PC-9 (cell line): ENCODE measurements around the gene VSIG2. TPM values are rescaled to one million over a fixed set of nuclear protein-coding genes. Genes with fewer than 3 reads are reported as not detected.

Experiments
- BruUV-seq: library from RNA; stranded (reverse); fragments of 400-500 nt; replicated peaks from 2 replicates; lab custom pipeline; 2021; lab: Mats Ljungman, UMichigan
- CTCF ChIA-PET: fragments of 300-600 bp; sonication (Branson Sonifier 250); formaldehyde crosslinking; loops from one replicate; lab custom pipeline; 2022; ENCODE audit warnings: antibody characterized with exemption; lab: Charles Lee
- POLR2A ChIA-PET: fragments of 300-600 bp; sonication (Branson Sonifier 250); formaldehyde crosslinking; loops from one replicate; lab custom pipeline; 2022; ENCODE audit warnings: antibody characterized with exemption; ENCODE audit not compliant: unreplicated experiment; lab: Charles Lee
- DNase-seq, 2 experiments: peaks; one replicate each; pipeline versions ENCODE4 v3.0.0 to v3.0.0-alpha.2; 2015 to 2022; ENCODE audit warnings: mixed read lengths in 1 of 2
- H2AFZ ChIP-seq: fragments of 200-600 bp; sonication (generic); 2 replicates; pipeline ENCODE4 v1.8.1; 2017; ENCODE audit warnings: antibody characterized with exemption
- H3F3A ChIP-seq: fragments of 200-600 bp; sonication (generic); 2 replicates; pipeline ENCODE4 v1.8.1; 2017; ENCODE audit warnings: antibody characterized with exemption, mild to moderate bottlenecking, low read depth; ENCODE audit not compliant: insufficient read depth
- H3K27ac ChIP-seq: fragments of 200-600 bp; sonication (generic); 2 replicates; pipeline ENCODE4 v1.6.1; 2016; ENCODE audit warnings: mixed run types
- H3K27me3 ChIP-seq: fragments of 200-600 bp; sonication (generic); 2 replicates; pipeline ENCODE4 v1.6.1; 2016; ENCODE audit warnings: low read depth, mixed run types; ENCODE audit not compliant: insufficient read depth
- H3K36me3 ChIP-seq: fragments of 200-600 bp; sonication (generic); 2 replicates; pipeline ENCODE4 v1.6.1; 2016; ENCODE audit warnings: low read depth, mixed run types
- H3K4me1 ChIP-seq: fragments of 200-600 bp; sonication (generic); replicated peaks from 2 replicates; pipeline ENCODE4 v1.6.1; 2016; ENCODE audit warnings: mixed run types; ENCODE audit not compliant: insufficient read depth
- H3K4me2 ChIP-seq: fragments of 200-600 bp; sonication (generic); 2 replicates; pipeline ENCODE4 v1.6.1; 2017; ENCODE audit warnings: mixed run types
- H3K4me3 ChIP-seq: fragments of 200-600 bp; sonication (generic); 2 replicates; pipeline ENCODE4 v1.6.1; 2016; ENCODE audit warnings: mixed run types
- H3K79me2 ChIP-seq: fragments of 200-600 bp; sonication (generic); 2 replicates; pipeline ENCODE4 v1.6.1; 2017; ENCODE audit warnings: low read depth, mixed run types
- H3K9me2 ChIP-seq: fragments of 200-600 bp; sonication (generic); 2 replicates; pipeline ENCODE4 v1.8.1; 2017; ENCODE audit warnings: mild to moderate bottlenecking; ENCODE audit not compliant: insufficient read depth
- H3K9me3 ChIP-seq: fragments of 200-600 bp; sonication (generic); 2 replicates; pipeline ENCODE4 v1.8.1; 2016; ENCODE audit warnings: low read depth; ENCODE audit not compliant: insufficient read depth
- H4K20me1 ChIP-seq: fragments of 200-600 bp; sonication (generic); 2 replicates; pipeline ENCODE4 v1.8.1; 2017; ENCODE audit not compliant: insufficient read depth
- CTCF ChIP-seq: fragments of 200-600 bp; sonication (generic); conservative IDR thresholded peaks from 2 replicates; pipeline ENCODE4 v1.6.1; 2017; ENCODE audit warnings: mixed run types, antibody characterized with exemption, mild to moderate bottlenecking, moderate library complexity
- EZH2 ChIP-seq: fragments of 200-600 bp; sonication (generic); IDR thresholded peaks from 2 replicates; pipeline ENCODE4 v1.8.0; 2017; ENCODE audit warnings: antibody characterized with exemption, low read depth
- intact Hi-C: fragments of 100-400 bp; cut with micrococcal nuclease; formaldehyde crosslinking; loops from one replicate; pipeline ENCODE4 v1.10.0; 2022; ENCODE audit not compliant: unreplicated experiment
- total RNA-seq: library from RNA; stranded (reverse); gene quantifications from 2 replicates; pipeline ENCODE4 v1.2.3, GENCODE V29; 2021

VSIG2 gene
- total RNA-seq, 1 experiment from 2014 or later, result 12.4 TPM

- H3K4me1 ChIP-seq, result peaks cover 29% of the 10 kb centered on the region
- no peaks in the 10 kb centered on the region for H3K9me2 ChIP-seq
- H3F3A ChIP-seq, result peaks cover 8% of the 10 kb centered on the region; the same call in 1 of the 2 replicates
- peak overlapping the region; percentile 96 for H2AFZ ChIP-seq
- peak overlapping the region; percentile 97 for H3K4me3 ChIP-seq
- peak overlapping the region; percentile 89 for H3K4me2 ChIP-seq
- H3K36me3 ChIP-seq, result no peaks in the 10 kb centered on the region
- peak in 1 of 2 experiments; percentile 26 for DNase-seq
- no peaks in the 10 kb centered on the region for H3K27me3 ChIP-seq
- BruUV-seq, result TSS peak; percentile 31
- intact Hi-C loops, result loop anchor here (1.0 to 10.0 kb wide), 3 partner anchors 36 to 55 kb away; no protein-coding TSS in a partner anchor
- no peaks in the 10 kb centered on the region; the same call in 1 of the 2 replicates for H4K20me1 ChIP-seq
- H3K9me3 ChIP-seq, result no peaks in the 10 kb centered on the region
- H3K27ac ChIP-seq, result peak overlapping the region; percentile 56
- TF ChIP-seq CTCF, result no peak
- TF ChIP-seq EZH2, result no peak
- ChIA-PET CTCF (interaction anchor here (0.6 to 1.8 kb wide), 4 partner anchors 29 to 1081 kb away, joined by 3 to 10 read pairs (median 6); no protein-coding TSS in a partner anchor), POLR2A (interaction anchor here (0.6 kb wide), 2 partner anchors 126 to 1104 kb away, joined by 3 to 8 read pairs; partner anchors contain the start of genes PUS3 and SPA17)
- peaks cover 57% of the 10 kb centered on the region for H3K79me2 ChIP-seq
These were observed 47.5 kb upstream of the VSIG2 start for GRCh38 chr11:124799348-124800225.

- H3K27me3 ChIP-seq, result no peaks in the 10 kb centered on the region
- intact Hi-C loops, result loop anchor here (1.0 to 10.0 kb wide), 2 partner anchors 36 to 54 kb away; no protein-coding TSS in a partner anchor
- TF ChIP-seq CTCF (no peak), EZH2 (no peak)
- peak in 1 of 2 experiments; percentile 48 for DNase-seq
- no peaks in the 10 kb centered on the region for H3K9me3 ChIP-seq
- H3K4me3 ChIP-seq, result peak overlapping the region; percentile 97
- no peaks in the 10 kb centered on the region for H3K36me3 ChIP-seq
- BruUV-seq, result no TSS peak
- no peaks in the 10 kb centered on the region for H3K9me2 ChIP-seq
- peaks cover 32% of the 10 kb centered on the region for H3K4me1 ChIP-seq
- peaks cover 8% of the 10 kb centered on the region; the same call in 1 of the 2 replicates for H3F3A ChIP-seq
- no peaks in the 10 kb centered on the region; the same call in 1 of the 2 replicates for H4K20me1 ChIP-seq
- peak overlapping the region; percentile 56 for H3K27ac ChIP-seq
- peak overlapping the region; percentile 96 for H2AFZ ChIP-seq
- H3K4me2 ChIP-seq, result peak overlapping the region; percentile 89
- ChIA-PET CTCF (interaction anchor here (0.6 to 1.8 kb wide), 4 partner anchors 28 to 1082 kb away, joined by 3 to 10 read pairs (median 6); no protein-coding TSS in a partner anchor), POLR2A (interaction anchor here (0.5 to 0.6 kb wide), 3 partner anchors 17 to 1104 kb away, joined by 3 to 9 read pairs (median 8); partner anchors contain the start of genes PUS3 and SPA17)
- H3K79me2 ChIP-seq, result peaks cover 63% of the 10 kb centered on the region
These were observed 46.9 kb upstream of the VSIG2 start for GRCh38 chr11:124798991-124799347.

GRCh38 chr11:124796312-124796711, 44.3 kb upstream of the VSIG2 start:
- peaks cover 8% of the 10 kb centered on the region; the same call in 1 of the 2 replicates for H3F3A ChIP-seq
- H4K20me1 ChIP-seq, result peaks cover 6% of the 10 kb centered on the region; the same call in 1 of the 2 replicates
- no peak for TF ChIP-seq EZH2
- TF ChIP-seq CTCF, result no peak
- intact Hi-C loops, result loop anchor here (10.0 kb wide), 1 partner anchor 52 kb away; no protein-coding TSS in a partner anchor
- H3K27me3 ChIP-seq, result no peaks in the 10 kb centered on the region
- H3K9me3 ChIP-seq, result no peaks in the 10 kb centered on the region
- no peak for DNase-seq
- H2AFZ ChIP-seq, result no peak overlapping the region
- H3K36me3 ChIP-seq, result no peaks in the 10 kb centered on the region
- peaks cover 42% of the 10 kb centered on the region for H3K4me1 ChIP-seq
- CTCF ChIA-PET, result interaction anchor here (1.0 kb wide), 1 partner anchor 40 kb away, joined by 3 read pairs; no protein-coding TSS in a partner anchor
- BruUV-seq, result no TSS peak
- H3K4me3 ChIP-seq, result no peak overlapping the region
- H3K27ac ChIP-seq, result no peak overlapping the region
- no peaks in the 10 kb centered on the region for H3K9me2 ChIP-seq
- H3K79me2 ChIP-seq, result peaks cover 89% of the 10 kb centered on the region
- POLR2A ChIA-PET, result no interaction called here
- H3K4me2 ChIP-seq, result no peak overlapping the region
